ENCODE measurements around the gene MRPS34.

DNA sequence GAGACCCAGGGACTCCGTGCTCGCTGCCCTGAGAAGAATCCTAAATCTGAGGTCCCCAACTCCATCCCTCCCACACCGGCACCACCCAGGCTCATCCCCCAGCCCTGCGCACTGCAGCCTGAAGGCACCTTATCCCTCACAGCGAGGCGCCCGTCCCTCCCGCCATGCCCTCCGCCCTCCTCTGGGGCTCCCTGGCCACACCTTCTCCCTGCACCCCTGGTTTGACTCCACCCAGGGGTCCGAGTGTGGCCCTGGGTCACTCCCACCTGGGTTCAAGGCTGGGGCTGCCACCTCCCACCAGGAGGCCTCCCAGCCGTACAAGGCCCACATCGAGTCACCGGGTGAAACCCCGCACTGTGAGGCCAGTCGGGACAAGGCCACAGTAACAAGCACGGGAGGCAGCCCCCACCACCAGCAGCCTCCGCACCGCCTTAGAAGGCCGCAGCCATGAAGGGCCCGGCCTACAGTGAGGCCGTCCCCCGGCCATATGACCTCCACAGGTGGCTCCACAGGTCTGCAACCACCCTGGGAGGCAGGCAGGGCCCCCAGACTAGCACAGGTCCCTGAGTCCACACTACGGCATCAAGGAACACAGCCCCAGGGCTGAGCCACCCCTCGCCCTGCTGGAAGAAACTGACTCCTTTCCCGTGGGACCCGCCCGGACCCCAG lies 45.4 kb upstream of the MRPS34 start:
- TF ChIP-seq, protein P1, sequence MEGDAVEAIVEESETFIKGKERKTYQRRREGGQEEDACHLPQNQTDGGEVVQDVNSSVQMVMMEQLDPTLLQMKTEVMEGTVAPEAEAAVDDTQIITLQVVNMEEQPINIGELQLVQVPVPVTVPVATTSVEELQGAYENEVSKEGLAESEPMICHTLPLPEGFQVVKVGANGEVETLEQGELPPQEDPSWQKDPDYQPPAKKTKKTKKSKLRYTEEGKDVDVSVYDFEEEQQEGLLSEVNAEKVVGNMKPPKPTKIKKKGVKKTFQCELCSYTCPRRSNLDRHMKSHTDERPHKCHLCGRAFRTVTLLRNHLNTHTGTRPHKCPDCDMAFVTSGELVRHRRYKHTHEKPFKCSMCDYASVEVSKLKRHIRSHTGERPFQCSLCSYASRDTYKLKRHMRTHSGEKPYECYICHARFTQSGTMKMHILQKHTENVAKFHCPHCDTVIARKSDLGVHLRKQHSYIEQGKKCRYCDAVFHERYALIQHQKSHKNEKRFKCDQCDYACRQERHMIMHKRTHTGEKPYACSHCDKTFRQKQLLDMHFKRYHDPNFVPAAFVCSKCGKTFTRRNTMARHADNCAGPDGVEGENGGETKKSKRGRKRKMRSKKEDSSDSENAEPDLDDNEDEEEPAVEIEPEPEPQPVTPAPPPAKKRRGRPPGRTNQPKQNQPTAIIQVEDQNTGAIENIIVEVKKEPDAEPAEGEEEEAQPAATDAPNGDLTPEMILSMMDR (IDR thresholded peaks at IDR 0.05), result no peak
- no peak for TF ChIP-seq POLR2A (IDR thresholded peaks at IDR 0.05)

Data from lower leg skin (tissue), 3 donors.